Subcutaneous adipose tissue (tissue), 4 donors: ENCODE results near the gene PLA1A. TPM values are rescaled to one million over a fixed set of nuclear protein-coding genes. Genes with fewer than 3 reads are reported as not detected.

Experiments used
- CTCF ChIP-seq: fragments of 450-650 bp; IDR thresholded peaks from one replicate; pipeline ENCODE4 v1.5.1; 2016; ENCODE audit warnings: low read depth, mild to moderate bottlenecking, control low read depth, antibody characterized with exemption, moderate library complexity
- total RNA-seq, 4 donors: library from RNA; depleted of rRNA; stranded (reverse); fragments of >200 nt; gene quantifications; one replicate each; pipeline ENCODE4 v1.1.0, GENCODE V29; 2016

PLA1A gene
- total RNA-seq, 4 donors from 2014 or later = 1.4 to 8.9 (median 2.4) TPM

- no peak for TF ChIP-seq CTCF
Observed at GRCh38 chr3:119642746-119643473, 45.2 kb downstream of the PLA1A start.

- TF ChIP-seq CTCF = no peak
Observed at GRCh38 chr3:119643528-119643927, 45.8 kb downstream of the PLA1A start.

- TF ChIP-seq CTCF = no peak
Observed at GRCh38 chr3:119644481-119644880, 46.8 kb downstream of the PLA1A start.

- TF ChIP-seq CTCF = no peak
Observed at GRCh38 chr3:119645813-119646212, 48.1 kb downstream of the PLA1A start.

GRCh38 chr3:119647171-119647570, 49.5 kb downstream of the PLA1A start:
- no peak for TF ChIP-seq CTCF

- TF ChIP-seq CTCF = no peak
Observed at GRCh38 chr3:119647843-119648575, 50.3 kb downstream of the PLA1A start.

- no peak for TF ChIP-seq CTCF
Observed at GRCh38 chr3:119649761-119650160, 52.1 kb downstream of the PLA1A start.
